MM.1S (cell line): ENCODE data around the gene ST3GAL3.

Experiments used
- CTCF ChIP-seq: fragments of 300-600 bp; sonication (generic); IDR thresholded peaks from 2 replicates; pipeline ENCODE4 v1.5.1; 2016; ENCODE audit warnings: antibody characterized with exemption, low read length, mixed read lengths
- EZH2 ChIP-seq: fragments of 300-600 bp; sonication (generic); optimal IDR thresholded peaks from 2 replicates; pipeline ENCODE3; 2017; ENCODE audit warnings: low read depth, mild to moderate bottlenecking, antibody characterized with exemption, low read length, mixed read lengths
- EZH2phosphoT487 ChIP-seq: fragments of 300-600 bp; sonication (generic); IDR thresholded peaks from 2 replicates; pipeline ENCODE4 v1.6.1; 2018; ENCODE audit warnings: antibody characterized with exemption, low read length

DNA sequence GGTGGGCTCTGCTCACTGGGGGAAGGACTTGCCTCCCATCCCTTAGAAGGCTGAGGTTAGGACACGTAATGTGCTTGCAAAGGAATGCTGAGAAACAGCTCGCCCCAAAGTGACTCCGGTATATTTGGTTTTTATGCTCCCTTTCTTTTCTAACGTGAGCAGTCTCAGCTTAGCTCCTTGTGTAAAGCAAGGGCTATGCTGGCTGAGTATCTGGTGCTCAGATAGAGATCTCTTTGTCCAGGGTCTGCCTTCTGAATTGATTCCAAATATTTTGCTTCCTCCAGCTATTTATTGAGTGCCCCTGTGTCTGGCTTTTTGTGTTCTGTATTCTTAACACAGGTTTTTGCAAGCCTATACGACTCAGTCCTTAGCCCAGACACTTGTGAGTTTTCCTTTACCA is 131.7 kb downstream of the ST3GAL3 start:
- TF ChIP-seq EZH2phosphoT487 (no peak), CTCF (no peak), EZH2 (no peak)
